Skin epidermis (tissue), 12 donors: ENCODE data around the gene SYCN.

ENCODE experiments used
- H3K27ac ChIP-seq, 21 experiments: fragments of 200-600 bp; sonication (generic) in 11 of 21; one replicate each; pipeline ENCODE4 v1.5.0; 2020; ENCODE audit warnings: mild to moderate bottlenecking in 3 of 21, inconsistent platforms in 2 of 21, moderate library complexity in 2 of 21
- H3K4me3 ChIP-seq, 7 experiments: fragments of 200-600 bp; sonication (generic) in 2 of 7; one replicate each; pipeline ENCODE4 v1.5.0; 2020; ENCODE audit warnings: inconsistent platforms in 2 of 7, mild to moderate bottlenecking in 2 of 7, moderate library complexity in 1 of 7

SYCN gene

GRCh38 chr19:39174558-39175544, 29.2 kb downstream of the SYCN start:
- Histone ChIP-seq H3K27ac (no peak overlapping the region), H3K4me3 (no peak overlapping the region)

- no peak overlapping the region for H3K27ac ChIP-seq
Observed at GRCh38 chr19:39174142-39174541, 29.9 kb downstream of the SYCN start.

GRCh38 chr19:39173502-39173991, 30.5 kb downstream of the SYCN start:
- Histone ChIP-seq H3K27ac (no peak overlapping the region), H3K4me3 (no peak overlapping the region)

More at GRCh38 chr19:39174142-39174541, 29.9 kb downstream of the SYCN start:
- H3K4me3 ChIP-seq: no peak overlapping the region

DNA sequence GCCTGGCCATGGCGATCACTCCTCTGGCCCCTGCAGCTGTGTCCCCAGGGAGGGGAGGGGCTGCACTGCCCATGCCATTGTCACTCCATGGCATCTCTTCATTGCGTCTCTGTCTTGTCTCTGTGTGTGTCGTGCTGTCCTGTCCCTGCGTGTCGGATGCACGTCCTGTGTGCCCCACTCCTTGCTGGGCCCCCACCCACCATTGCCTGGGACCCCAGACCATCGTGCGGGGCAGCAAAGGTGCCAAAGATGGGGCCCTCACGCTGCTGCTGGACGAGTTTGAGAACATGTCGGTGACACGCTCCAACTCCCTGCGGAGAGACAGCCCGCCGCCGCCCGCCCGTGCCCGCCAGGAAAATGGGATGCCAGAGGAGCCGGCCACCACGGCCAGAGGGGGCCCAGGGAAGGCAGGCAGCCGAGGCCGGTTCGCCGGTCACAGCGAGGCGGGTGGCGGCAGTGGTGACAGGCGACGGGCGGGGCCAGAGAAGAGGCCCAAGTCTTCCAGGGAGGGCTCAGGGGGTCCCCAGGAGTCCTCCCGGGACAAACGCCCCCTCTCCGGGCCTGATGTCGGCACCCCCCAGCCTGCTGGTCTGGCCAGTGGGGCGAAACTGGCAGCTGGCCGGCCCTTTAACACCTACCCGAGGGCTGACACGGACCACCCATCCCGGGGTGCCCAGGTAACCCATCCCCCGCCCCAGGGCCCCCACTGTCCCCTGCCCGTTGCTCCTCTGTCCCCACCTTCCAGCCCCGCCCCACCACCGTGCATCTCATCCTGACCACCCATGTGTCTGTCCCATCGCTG, 31.2 kb downstream of the SYCN start:
- H3K4me3 ChIP-seq: no peak overlapping the region
- H3K27ac ChIP-seq: no peak overlapping the region

GRCh38 chr19:39171479-39172465, 32.3 kb downstream of the SYCN start:
- Histone ChIP-seq H3K27ac (peak overlapping the region in 1 of 21 experiments; percentile 3), H3K4me3 (no peak overlapping the region)

- Histone ChIP-seq H3K4me3 (no peak overlapping the region), H3K27ac (peak overlapping the region in 5 of 21 experiments; percentile 16 to 35 (median 21))
Observed at GRCh38 chr19:39170386-39171231, 33.5 kb downstream of the SYCN start.

GRCh38 chr19:39169143-39169810, 34.8 kb downstream of the SYCN start:
- H3K27ac ChIP-seq: no peak overlapping the region
- no peak overlapping the region for H3K4me3 ChIP-seq

- H3K4me3 ChIP-seq: no peak overlapping the region
- H3K27ac ChIP-seq: peak overlapping the region in 7 of 21 experiments; percentile 67 to 77 (median 76)
Observed at GRCh38 chr19:39168258-39169142, 35.6 kb downstream of the SYCN start.

DNA sequence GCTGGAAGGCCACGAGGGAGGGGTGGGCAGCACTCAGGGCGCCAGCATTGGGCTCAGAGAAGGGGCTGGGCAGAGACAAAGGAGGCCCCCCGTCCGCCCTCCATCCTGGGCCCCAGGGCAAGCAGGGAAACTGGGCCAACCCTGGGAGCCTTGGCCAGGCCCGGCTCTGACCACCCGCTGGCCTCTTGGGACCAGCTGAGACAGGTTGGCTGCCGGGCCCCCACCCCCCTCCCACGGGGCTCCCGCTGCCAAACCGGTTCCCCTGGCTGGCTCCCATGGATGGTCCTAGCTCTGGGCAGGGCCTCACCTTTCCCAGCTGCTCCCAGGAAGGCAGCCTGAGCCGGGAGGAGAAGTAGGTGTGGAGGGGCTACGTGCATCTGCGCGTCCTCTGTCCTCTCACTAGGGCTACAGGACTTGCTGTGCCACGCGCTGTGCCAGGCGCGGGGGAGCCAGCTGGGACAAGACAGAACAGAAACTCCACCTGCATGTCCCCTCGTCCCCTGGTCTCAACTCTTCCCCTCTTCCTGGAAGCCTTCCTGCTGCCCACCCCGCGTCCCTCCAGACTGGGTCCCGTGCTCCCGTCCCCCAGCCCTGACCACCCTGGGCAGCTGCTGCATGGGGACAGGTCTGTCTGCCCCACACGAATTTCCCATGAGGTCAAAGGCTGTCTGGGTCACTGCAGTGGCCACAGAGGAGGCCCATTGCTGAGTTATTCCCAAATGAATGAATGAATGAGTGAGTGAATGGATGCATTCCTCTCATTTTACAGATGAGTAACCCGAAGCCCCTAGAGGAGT, 36.4 kb downstream of the SYCN start:
- H3K4me3 ChIP-seq: no peak overlapping the region
- peak overlapping the region in 18 of 21 experiments; percentile 8 to 77 (median 65) for H3K27ac ChIP-seq

DNA sequence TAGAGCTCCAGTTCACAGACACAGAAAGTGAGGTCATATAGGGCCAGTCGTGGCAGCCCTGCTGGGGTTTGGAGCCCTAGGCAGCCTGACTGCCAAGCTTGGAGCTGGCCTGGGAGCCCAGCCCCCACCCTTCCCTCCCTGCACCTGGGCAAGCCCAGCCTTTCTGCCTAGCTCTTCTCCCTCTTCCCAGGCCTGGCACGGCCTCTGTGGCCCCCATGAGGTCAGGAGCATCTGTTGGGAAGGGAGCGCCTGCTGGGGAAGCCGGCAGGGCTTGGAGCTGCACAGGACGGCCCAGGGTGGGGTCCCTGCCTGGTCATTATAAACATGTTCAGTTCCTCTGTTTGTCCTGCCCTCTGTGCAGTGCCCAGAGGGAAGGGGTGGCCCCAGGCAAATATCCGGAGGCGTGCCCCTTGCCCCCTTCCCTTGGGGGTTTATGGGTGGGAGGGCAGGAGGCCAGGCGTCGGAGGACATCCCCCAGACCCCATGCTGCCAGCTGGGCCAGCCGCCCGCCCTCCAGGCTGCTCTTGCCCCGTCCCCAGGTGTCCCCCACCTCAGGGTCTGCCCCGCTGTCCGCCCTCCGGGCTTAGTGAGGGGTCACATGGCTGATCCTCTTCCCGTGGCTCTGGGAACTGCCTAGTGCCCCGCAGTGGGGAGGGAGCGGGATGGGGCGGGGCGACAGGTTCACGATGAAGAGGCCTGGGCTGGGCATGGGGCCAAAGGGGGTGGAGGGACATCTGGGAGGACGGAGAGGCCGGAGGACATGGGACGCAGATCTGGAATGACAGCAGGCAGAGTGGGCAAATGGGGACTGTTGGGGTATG, 37.3 kb downstream of the SYCN start:
- Histone ChIP-seq H3K27ac (peak overlapping the region in 19 of 21 experiments; percentile 8 to 77 (median 63)), H3K4me3 (no peak overlapping the region)

DNA sequence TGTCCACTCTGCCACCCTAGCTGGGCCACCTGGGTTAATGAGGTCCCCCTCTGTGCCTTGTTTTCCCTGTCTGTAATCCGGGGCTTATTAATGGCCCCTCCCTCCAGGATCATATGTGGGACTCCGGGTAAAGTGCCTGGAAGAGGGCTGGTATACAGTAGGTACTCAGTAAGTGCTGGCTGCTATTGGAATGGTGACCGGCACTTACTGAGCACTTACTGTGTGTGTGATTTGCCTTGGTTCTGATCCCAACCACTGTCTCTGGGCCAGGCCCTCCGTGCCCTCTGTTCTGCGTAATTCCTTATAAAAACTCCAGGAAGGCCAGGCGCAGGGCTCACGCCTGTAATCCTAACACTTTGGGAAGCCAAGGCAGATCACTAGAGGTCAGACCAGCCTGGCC, 38.2 kb downstream of the SYCN start:
- H3K27ac ChIP-seq: peak overlapping the region in 1 of 21 experiments; percentile 3
- H3K4me3 ChIP-seq: no peak overlapping the region

GRCh38 chr19:39164289-39164688, 39.8 kb downstream of the SYCN start:
- H3K4me3 ChIP-seq: no peak overlapping the region
- H3K27ac ChIP-seq: no peak overlapping the region

GRCh38 chr19:39163621-39164020, 40.4 kb downstream of the SYCN start:
- Histone ChIP-seq H3K27ac (no peak overlapping the region), H3K4me3 (no peak overlapping the region)

DNA sequence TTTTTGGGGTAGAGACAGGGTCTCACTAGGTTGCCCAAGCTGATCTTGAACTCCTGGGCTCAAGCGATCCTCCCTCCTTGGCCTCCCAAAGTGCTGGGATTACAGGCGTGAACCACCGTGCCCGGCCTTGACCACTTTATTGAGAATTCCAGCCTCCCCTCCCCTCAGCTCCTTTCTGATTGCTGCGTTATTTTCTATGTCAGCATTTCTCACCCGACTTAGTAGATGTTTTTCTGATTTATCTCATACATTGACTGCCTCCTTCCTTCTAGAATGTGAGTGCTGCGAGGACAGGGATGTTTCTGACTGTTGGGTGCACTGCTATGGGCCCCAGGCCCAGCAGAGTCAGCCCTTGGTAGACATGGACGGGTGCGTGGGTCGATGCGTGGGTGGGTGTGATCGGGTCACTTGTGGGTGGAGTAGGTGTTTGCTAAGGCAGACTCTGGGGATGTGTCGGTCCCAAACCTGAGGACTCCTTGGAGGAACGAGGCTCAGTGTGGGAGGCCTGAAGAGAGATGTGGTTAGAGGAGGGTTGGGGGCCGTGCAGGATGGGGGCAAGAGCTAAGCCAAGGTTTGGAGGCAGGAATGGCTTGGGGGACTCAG, 41.5 kb downstream of the SYCN start:
- H3K4me3 ChIP-seq: no peak overlapping the region
- peak overlapping the region in 1 of 21 experiments; percentile 16 for H3K27ac ChIP-seq
